ENCODE results near the gene NMUR1. TPM values are rescaled to one million over a fixed set of nuclear protein-coding genes. Genes with fewer than 3 reads are reported as not detected.
"Not testable (repeated sequence)": the region's sequence is repeated elsewhere in the genome, so short reads cannot be mapped to it uniquely, and the experiment has no call there.

NMUR1 gene
- 0.16 and 0.28 TPM in 2 replicates for total RNA-seq

- peak; percentile 71 for DNase-seq (ENCODE audit: low spot score)
- no peaks in the 10 kb centered on the region for H3K9me3 Mint-ChIP-seq
- H3K4me3 Mint-ChIP-seq (ENCODE audit: low read depth): peak within 1 kb of the TSS; percentile 66
- H3K4me1 Mint-ChIP-seq (ENCODE audit: low read depth): peaks cover 33% of the 10 kb centered on the region
- H3K27me3 Mint-ChIP-seq (ENCODE audit: low read depth): peaks cover 9% of the 10 kb centered on the region
- no peak within 1 kb of the TSS for H3K27ac Mint-ChIP-seq
- peaks cover 12% of the 10 kb centered on the region for H3K36me3 Mint-ChIP-seq (ENCODE audit: low read depth)
- intact Hi-C loops (cut with micrococcal nuclease): loop anchor here (1.0 to 2.0 kb wide), 3 partner anchors 14 to 27 kb away; no protein-coding TSS in a partner anchor
Observed at GRCh38 chr2:231530099-231531011, at the start of gene NMUR1. TSS of gene NMUR1 (minus strand) at chr2:231530445. CDS start at chr2:231530361, 84 bp downstream.

- H3K27me3 Mint-ChIP-seq (ENCODE audit: low read depth): peaks cover 10% of the 10 kb centered on the region
- DNase-seq (ENCODE audit: low spot score): no peak
- H3K27ac Mint-ChIP-seq: no peak overlapping the region
- H3K9me3 Mint-ChIP-seq: peaks cover 5% of the 10 kb centered on the region
- no peaks in the 10 kb centered on the region for H3K36me3 Mint-ChIP-seq (ENCODE audit: low read depth)
- intact Hi-C loops (cut with micrococcal nuclease): no loop called here
- H3K4me1 Mint-ChIP-seq (ENCODE audit: low read depth): no peaks in the 10 kb centered on the region
- no peak overlapping the region for H3K4me3 Mint-ChIP-seq (ENCODE audit: low read depth)
Observed at GRCh38 chr2:231579560-231579959, 49.3 kb upstream of the NMUR1 start.

GRCh38 chr2:231578655-231579054 lies 48.4 kb upstream of the NMUR1 start:
- H3K4me1 Mint-ChIP-seq (ENCODE audit: low read depth); DNase-seq (ENCODE audit: low spot score); H3K4me3 Mint-ChIP-seq (ENCODE audit: low read depth); intact Hi-C loops (cut with micrococcal nuclease); H3K36me3 Mint-ChIP-seq (ENCODE audit: low read depth); H3K27ac Mint-ChIP-seq; H3K9me3 Mint-ChIP-seq: not testable (repeated sequence)
- H3K27me3 Mint-ChIP-seq (ENCODE audit: low read depth): peaks cover 10% of the 10 kb centered on the region

GRCh38 chr2:231576465-231576864 lies 46.2 kb upstream of the NMUR1 start:
- H3K27me3 Mint-ChIP-seq (ENCODE audit: low read depth): peaks cover 18% of the 10 kb centered on the region
- peaks cover 5% of the 10 kb centered on the region for H3K9me3 Mint-ChIP-seq
- no peaks in the 10 kb centered on the region for H3K36me3 Mint-ChIP-seq (ENCODE audit: low read depth)
- intact Hi-C loops (cut with micrococcal nuclease): no loop called here
- H3K4me1 Mint-ChIP-seq (ENCODE audit: low read depth): no peaks in the 10 kb centered on the region
- H3K27ac Mint-ChIP-seq: no peak overlapping the region
- no peak overlapping the region for H3K4me3 Mint-ChIP-seq (ENCODE audit: low read depth)
- DNase-seq (ENCODE audit: low spot score): no peak

- intact Hi-C loops (cut with micrococcal nuclease): no loop called here
- no peaks in the 10 kb centered on the region for H3K4me1 Mint-ChIP-seq (ENCODE audit: low read depth)
- H3K27ac Mint-ChIP-seq: no peak overlapping the region
- H3K27me3 Mint-ChIP-seq (ENCODE audit: low read depth): peaks cover 12% of the 10 kb centered on the region
- no peaks in the 10 kb centered on the region for H3K36me3 Mint-ChIP-seq (ENCODE audit: low read depth)
- DNase-seq (ENCODE audit: low spot score): no peak
- peaks cover 5% of the 10 kb centered on the region for H3K9me3 Mint-ChIP-seq
- H3K4me3 Mint-ChIP-seq (ENCODE audit: low read depth): no peak overlapping the region
Observed at GRCh38 chr2:231575612-231576256, 45.5 kb upstream of the NMUR1 start.

- no peak overlapping the region for H3K27ac Mint-ChIP-seq
- no peak for DNase-seq (ENCODE audit: low spot score)
- no peak overlapping the region for H3K4me3 Mint-ChIP-seq (ENCODE audit: low read depth)
- no peaks in the 10 kb centered on the region for H3K4me1 Mint-ChIP-seq (ENCODE audit: low read depth)
- H3K36me3 Mint-ChIP-seq (ENCODE audit: low read depth): no peaks in the 10 kb centered on the region
- peaks cover 10% of the 10 kb centered on the region for H3K27me3 Mint-ChIP-seq (ENCODE audit: low read depth)
- H3K9me3 Mint-ChIP-seq: no peaks in the 10 kb centered on the region
- intact Hi-C loops (cut with micrococcal nuclease): no loop called here
Observed at GRCh38 chr2:231573698-231574421, 43.6 kb upstream of the NMUR1 start.

GRCh38 chr2:231573096-231573495 lies 42.9 kb upstream of the NMUR1 start:
- H3K36me3 Mint-ChIP-seq (ENCODE audit: low read depth): no peaks in the 10 kb centered on the region
- intact Hi-C loops (cut with micrococcal nuclease): no loop called here
- H3K4me3 Mint-ChIP-seq (ENCODE audit: low read depth): no peak overlapping the region
- H3K4me1 Mint-ChIP-seq (ENCODE audit: low read depth): peaks cover 4% of the 10 kb centered on the region
- H3K27ac Mint-ChIP-seq: no peak overlapping the region
- peaks cover 8% of the 10 kb centered on the region for H3K27me3 Mint-ChIP-seq (ENCODE audit: low read depth)
- no peaks in the 10 kb centered on the region for H3K9me3 Mint-ChIP-seq
- no peak for DNase-seq (ENCODE audit: low spot score)

GRCh38 chr2:231571661-231572191 lies 41.5 kb upstream of the NMUR1 start:
- Mint-ChIP-seq H3K27ac (no peak overlapping the region), H3K4me3 (ENCODE audit: low read depth) (no peak overlapping the region), H3K36me3 (ENCODE audit: low read depth) (no peaks in the 10 kb centered on the region), H3K9me3 (no peaks in the 10 kb centered on the region), H3K4me1 (ENCODE audit: low read depth) (peaks cover 4% of the 10 kb centered on the region), H3K27me3 (ENCODE audit: low read depth) (peaks cover 8% of the 10 kb centered on the region)
- intact Hi-C loops (cut with micrococcal nuclease): no loop called here
- no peak for DNase-seq (ENCODE audit: low spot score)

GRCh38 chr2:231570915-231571314 lies 40.7 kb upstream of the NMUR1 start:
- H3K27ac Mint-ChIP-seq; H3K36me3 Mint-ChIP-seq (ENCODE audit: low read depth); intact Hi-C loops (cut with micrococcal nuclease); DNase-seq (ENCODE audit: low spot score); H3K4me3 Mint-ChIP-seq (ENCODE audit: low read depth); H3K27me3 Mint-ChIP-seq (ENCODE audit: low read depth); H3K9me3 Mint-ChIP-seq; H3K4me1 Mint-ChIP-seq (ENCODE audit: low read depth): not testable (repeated sequence)

GRCh38 chr2:231568785-231569435 lies 38.7 kb upstream of the NMUR1 start:
- H3K9me3 Mint-ChIP-seq: no peaks in the 10 kb centered on the region
- no peak for DNase-seq (ENCODE audit: low spot score)

GRCh38 chr2:231568098-231568784 lies 38.0 kb upstream of the NMUR1 start:
- DNase-seq (ENCODE audit: low spot score): no peak
- no peaks in the 10 kb centered on the region for H3K9me3 Mint-ChIP-seq
- H3K4me1 Mint-ChIP-seq (ENCODE audit: low read depth): peaks cover 5% of the 10 kb centered on the region
- H3K36me3 Mint-ChIP-seq (ENCODE audit: low read depth): no peaks in the 10 kb centered on the region
- H3K27me3 Mint-ChIP-seq (ENCODE audit: low read depth): peaks cover 8% of the 10 kb centered on the region
- intact Hi-C loops (cut with micrococcal nuclease): no loop called here
- no peak overlapping the region for H3K4me3 Mint-ChIP-seq (ENCODE audit: low read depth)
- no peak overlapping the region for H3K27ac Mint-ChIP-seq

More at GRCh38 chr2:231568785-231569435, 38.7 kb upstream of the NMUR1 start:
- Mint-ChIP-seq H3K4me1 (ENCODE audit: low read depth) (peaks cover 4% of the 10 kb centered on the region), H3K4me3 (ENCODE audit: low read depth) (no peak overlapping the region), H3K27ac (no peak overlapping the region), H3K27me3 (ENCODE audit: low read depth) (peaks cover 9% of the 10 kb centered on the region), H3K36me3 (ENCODE audit: low read depth) (no peaks in the 10 kb centered on the region)
- intact Hi-C loops (cut with micrococcal nuclease): no loop called here

- H3K9me3 Mint-ChIP-seq: no peaks in the 10 kb centered on the region
- H3K4me3 Mint-ChIP-seq (ENCODE audit: low read depth): no peak overlapping the region
- no peaks in the 10 kb centered on the region for H3K36me3 Mint-ChIP-seq (ENCODE audit: low read depth)
- no peak overlapping the region for H3K27ac Mint-ChIP-seq
- peaks cover 5% of the 10 kb centered on the region for H3K4me1 Mint-ChIP-seq (ENCODE audit: low read depth)
- no peak for DNase-seq (ENCODE audit: low spot score)
- intact Hi-C loops (cut with micrococcal nuclease): no loop called here
- peaks cover 9% of the 10 kb centered on the region for H3K27me3 Mint-ChIP-seq (ENCODE audit: low read depth)
Observed at GRCh38 chr2:231567159-231567558, 36.9 kb upstream of the NMUR1 start.

Measured in activated T-helper 2 cell treated with anti-CD3 and anti-CD28 coated beads, Interferon-gamma antibody, Interleukin-2, Interleukin-4, amounts not matched to agents 10 μg/mL and 5 μg/mL and 100 μg/mL, durations not matched to agents 14 hours and 24 hours and 36 hours (primary cell).